LoVo (cell line): ENCODE results near the gene JADE2.
"Not testable (repeated sequence)": the region's sequence is repeated elsewhere in the genome, so short reads cannot be mapped to it uniquely, and the experiment has no call there.

Experiments
- DNase-seq: peaks from one replicate; pipeline ENCODE4 v3.0.0-alpha.2; 2016; ENCODE audit warnings: low spot score

The JADE2 gene

GRCh38 chr5:134508521-134509195, 16.8 kb upstream of the JADE2 start:
- no peak for DNase-seq

GRCh38 chr5:134509308-134510040, 16.0 kb upstream of the JADE2 start:
- DNase-seq, result peak; percentile 71

GRCh38 chr5:134510970-134511795, 14.3 kb upstream of the JADE2 start:
- DNase-seq, result peak; percentile 82

GRCh38 chr5:134511796-134512660, 13.4 kb upstream of the JADE2 start:
- peak; percentile 23 for DNase-seq

GRCh38 chr5:134512661-134512999, 12.8 kb upstream of the JADE2 start:
- DNase-seq, result no peak

- DNase-seq, result no peak
Measured at GRCh38 chr5:134515801-134516200, 9.7 kb upstream of the JADE2 start.

GRCh38 chr5:134516984-134517383, 8.5 kb upstream of the JADE2 start:
- not testable (repeated sequence) for DNase-seq

- no peak for DNase-seq
Measured at GRCh38 chr5:134517553-134517952, 7.9 kb upstream of the JADE2 start.

GRCh38 chr5:134519989-134520388, 5.5 kb upstream of the JADE2 start:
- no peak for DNase-seq

- no peak for DNase-seq
Measured at GRCh38 chr5:134521841-134522240, 3.6 kb upstream of the JADE2 start.

GRCh38 chr5:134523543-134524271, 1.8 kb upstream of the JADE2 start:
- no peak for DNase-seq

GRCh38 chr5:134524272-134524825, 1.1 kb upstream of the JADE2 start:
- DNase-seq, result peak; percentile 85

GRCh38 chr5:134525683-134526482, 413 bp downstream of the JADE2 start:
- peak; percentile 53 for DNase-seq

- DNase-seq, result peak; percentile 11
Measured at GRCh38 chr5:134526483-134527155, 1.1 kb downstream of the JADE2 start.

- peak; percentile 85 for DNase-seq
Measured at GRCh38 chr5:134527156-134527960, 1.9 kb downstream of the JADE2 start.

- no peak for DNase-seq
Measured at GRCh38 chr5:134527961-134528424, 2.5 kb downstream of the JADE2 start.

- DNase-seq, result no peak
Measured at GRCh38 chr5:134528556-134528955, 3.1 kb downstream of the JADE2 start.

- no peak for DNase-seq
Measured at GRCh38 chr5:134529460-134529859, 4.0 kb downstream of the JADE2 start.
